ENCODE results near the gene DNAH14. TPM values are rescaled to one million over a fixed set of nuclear protein-coding genes. Genes with fewer than 3 reads are reported as not detected.

DNAH14 gene
- total and polyA plus RNA-seq, 9 of the 15 experiments (the other 6 are each of a cell fraction or from before 2014, with no cell fraction given) = 58.4 to 142 (median 98.4) TPM

- BruUV-seq (replicated peaks) = no TSS peak
- ChIA-PET CTCF (ENCODE audit: low intra/inter-chr PET ratio) (no interaction called here), POLR2A (interaction anchor here (0.7 kb wide), 1 partner anchor 44 kb away, joined by 3 read pairs; no protein-coding TSS in a partner anchor)
- FAIRE-seq (no peak), DNase-seq (ENCODE audit: extremely low read depth in 1 of 4, low spot score in 3 of 4) (no peak), ATAC-seq (no peak)
- Histone ChIP-seq H2AFZ (ENCODE audit: low read depth, low read length) (no peak overlapping the region), H3K27ac (ENCODE audit: extremely low read depth, low read depth, low read length) (no peak overlapping the region), H3K4me1 (replicated peaks in 1 of 2; ENCODE audit: control insufficient read depth in 2 of 2, insufficient read depth in 2 of 2, low read length in 2 of 2) (no peaks in the 10 kb centered on the region), H3K36me3 (ENCODE audit: control insufficient read depth, insufficient read depth, low read length) (no peaks in the 10 kb centered on the region), H3K79me2 (ENCODE audit: control insufficient read depth, insufficient read depth, low read length) (no peaks in the 10 kb centered on the region), H3K4me3 (no peak overlapping the region), H3K4me2 (ENCODE audit: insufficient read depth, low read length) (no peak overlapping the region), H4K20me1 (replicated peaks; ENCODE audit: control insufficient read depth, insufficient read depth, low read length) (no peaks in the 10 kb centered on the region), H3K9me1 (ENCODE audit: control insufficient read depth, insufficient read depth, low read length) (no peaks in the 10 kb centered on the region), H3K9me3 (replicated peaks; ENCODE audit: control insufficient read depth, insufficient read depth, low read depth, low read length) (no peaks in the 10 kb centered on the region; the same call in none of the 2 replicates), H3K9ac (ENCODE audit: insufficient read depth in 1 of 2, low read depth in 2 of 2, low read length in 2 of 2) (no peak overlapping the region), H3K27me3 (ENCODE audit: control insufficient read depth in 2 of 2, insufficient read depth in 2 of 2, low read length in 2 of 2) (no peaks in the 10 kb centered on the region)
- in situ Hi-C loops (cut with MboI) = no loop called here
- no peak for TF ChIP-seq ZNF124 (CRISPR knock-in tag; IDR thresholded peaks at IDR 0.05)
- TF ChIP-seq RBM39 (optimal IDR thresholded peaks at IDR 0.05; ENCODE audit: low read depth, low read length) = no peak
- TF ChIP-seq IRF2 (CRISPR knock-in tag; IDR thresholded peaks at IDR 0.05) = no peak
- TF ChIP-seq ZFPM2 (CRISPR knock-in tag; IDR thresholded peaks at IDR 0.05) = no peak
- TF ChIP-seq RREB1 (CRISPR knock-in tag; IDR thresholded peaks at IDR 0.05) = no peak
- no peak for TF ChIP-seq SMARCA5 (IDR thresholded peaks at IDR 0.05)
- no peak for TF ChIP-seq ZNF639 (CRISPR knock-in tag; conservative IDR thresholded peaks at IDR 0.05 in 1 of 2, IDR thresholded peaks at IDR 0.05 in 1 of 2)
- no peak for TF ChIP-seq GATA2 (CRISPR knock-in tag; IDR thresholded peaks at IDR 0.05)
- TF ChIP-seq TEAD1 (CRISPR knock-in tag; IDR thresholded peaks at IDR 0.05) = no peak
- no peak for TF ChIP-seq ZBED1 (IDR thresholded peaks at IDR 0.05)
- TF ChIP-seq E2F5 (CRISPR knock-in tag; IDR thresholded peaks at IDR 0.05) = no peak
- WGBS (ENCODE audit: insufficient coverage, low coverage, missing lambda C conversion rate) = 0% methylated on average over 1 of the region's 1 CpG
- intact Hi-C loops (cut with micrococcal nuclease) = no loop called here
These were observed 23.1 kb upstream of the DNAH14 start for GRCh38 chr1:224906340-224906739.

Measured in K562 (cell line).